T-helper 2 cell treated with Interferon-gamma antibody and Interleukin-4, amounts not matched to agents 100 ng/mL and 5 ng/mL, for 36 hours (primary cell): ENCODE measurements around the gene MSH3. TPM values are rescaled to one million over a fixed set of nuclear protein-coding genes. Genes with fewer than 3 reads are reported as not detected.
"Not testable (repeated sequence)": the region's sequence is repeated elsewhere in the genome, so short reads cannot be mapped to it uniquely, and the experiment has no call there.

Experiments used
- intact Hi-C: fragments of 100-400 bp; cut with micrococcal nuclease; formaldehyde crosslinking; loops from one replicate; pipeline ENCODE4 v1.15.1; 2023
- total RNA-seq: library from RNA; stranded (reverse); gene quantifications from 2 replicates; pipeline ENCODE4 v1.2.3, GENCODE V29; 2022

The MSH3 gene
- total RNA-seq, 1 donor from 2014 or later: 20.8 TPM

- intact Hi-C loops: not testable (repeated sequence)
Observed at GRCh38 chr5:80783751-80784150, 129.3 kb downstream of the MSH3 start.

GRCh38 chr5:80784451-80784850 lies 130.0 kb downstream of the MSH3 start:
- intact Hi-C loops: no loop called here

GRCh38 chr5:80789319-80790016 lies 135.0 kb downstream of the MSH3 start:
- intact Hi-C loops: not testable (repeated sequence)

DNA sequence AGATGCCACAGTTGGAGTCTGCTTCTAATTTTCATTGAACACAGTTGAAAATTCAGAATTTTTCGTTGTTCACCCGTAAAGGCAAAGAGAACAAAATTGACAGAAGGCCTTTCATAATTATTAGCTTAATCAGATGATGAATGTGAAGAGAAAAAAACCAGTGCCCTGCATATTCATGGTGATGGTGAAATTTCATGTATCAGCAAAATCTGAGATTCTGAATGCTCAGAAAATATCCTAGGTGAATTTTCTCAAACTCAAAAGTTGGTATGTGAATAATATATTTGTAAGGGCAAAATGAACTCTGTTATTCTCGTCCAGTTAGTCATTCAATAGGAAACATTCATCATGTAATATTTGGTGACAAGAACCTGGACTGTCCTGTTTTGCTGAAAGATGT lies 136.2 kb downstream of the MSH3 start:
- intact Hi-C loops: no loop called here

GRCh38 chr5:80793354-80793753 lies 138.9 kb downstream of the MSH3 start:
- intact Hi-C loops: no loop called here

DNA sequence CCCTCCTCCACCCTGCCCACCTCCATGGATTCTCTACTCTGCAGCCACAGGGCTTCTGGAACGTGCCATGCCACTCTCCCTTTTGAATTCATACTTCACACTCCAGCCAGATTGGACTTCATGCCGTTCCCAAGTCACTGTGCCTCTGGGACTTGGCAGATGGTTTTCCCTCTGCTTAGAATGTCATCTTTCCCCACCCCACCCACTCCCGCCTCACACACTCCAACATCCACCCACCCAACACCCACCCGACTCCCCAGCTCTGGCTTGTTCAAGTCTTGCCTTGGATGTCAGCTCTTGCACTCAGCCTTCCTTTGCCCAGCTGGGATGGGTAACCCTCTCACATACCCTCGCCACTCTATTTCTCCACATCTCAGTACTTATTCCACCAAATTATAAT lies 142.4 kb downstream of the MSH3 start:
- intact Hi-C loops: no loop called here

- intact Hi-C loops: no loop called here
Observed at GRCh38 chr5:80797428-80798024, 143.1 kb downstream of the MSH3 start.

- intact Hi-C loops: no loop called here
Observed at GRCh38 chr5:80798166-80798565, 143.7 kb downstream of the MSH3 start.

DNA sequence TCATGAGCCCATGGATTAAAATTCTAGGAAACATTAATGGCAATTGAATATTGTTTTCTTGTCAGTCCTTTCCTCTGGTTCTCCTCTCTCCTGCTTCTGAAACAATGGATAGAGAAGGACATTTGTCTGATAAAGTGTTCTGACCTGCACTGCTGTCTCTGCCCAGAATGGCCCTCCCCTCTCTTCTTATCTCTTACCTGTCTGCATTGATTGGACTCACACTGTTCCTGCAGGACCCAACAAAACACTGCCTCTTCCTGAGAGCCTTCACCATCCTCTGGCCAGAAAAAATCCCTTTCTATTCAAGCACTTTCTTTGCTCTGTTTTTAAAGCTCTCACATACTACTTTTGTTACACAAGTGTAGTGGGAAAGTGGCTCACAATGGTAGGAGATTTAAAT lies 144.2 kb downstream of the MSH3 start:
- intact Hi-C loops: no loop called here

DNA sequence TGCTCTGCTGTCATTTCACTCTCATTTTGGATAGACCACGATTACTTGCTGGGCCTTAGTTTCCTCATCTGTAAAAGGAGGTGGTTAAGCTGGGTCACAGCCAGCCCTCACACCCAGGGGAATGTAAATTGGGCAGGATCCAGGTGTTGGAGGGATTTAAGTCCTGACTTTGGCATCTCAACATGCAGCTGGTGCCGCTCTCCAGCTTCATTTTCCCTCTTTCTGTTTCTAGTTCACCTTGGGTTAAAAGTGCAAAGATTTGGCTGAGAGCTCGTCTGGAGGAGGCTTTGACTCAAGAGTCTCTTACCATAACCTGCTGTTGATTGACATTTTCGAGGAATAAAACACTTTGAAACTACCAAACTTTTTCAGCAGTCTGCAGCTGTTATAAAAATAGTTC lies 144.6 kb downstream of the MSH3 start:
- intact Hi-C loops: no loop called here

- intact Hi-C loops: no loop called here
Observed at GRCh38 chr5:80799573-80799972, 145.1 kb downstream of the MSH3 start.

DNA sequence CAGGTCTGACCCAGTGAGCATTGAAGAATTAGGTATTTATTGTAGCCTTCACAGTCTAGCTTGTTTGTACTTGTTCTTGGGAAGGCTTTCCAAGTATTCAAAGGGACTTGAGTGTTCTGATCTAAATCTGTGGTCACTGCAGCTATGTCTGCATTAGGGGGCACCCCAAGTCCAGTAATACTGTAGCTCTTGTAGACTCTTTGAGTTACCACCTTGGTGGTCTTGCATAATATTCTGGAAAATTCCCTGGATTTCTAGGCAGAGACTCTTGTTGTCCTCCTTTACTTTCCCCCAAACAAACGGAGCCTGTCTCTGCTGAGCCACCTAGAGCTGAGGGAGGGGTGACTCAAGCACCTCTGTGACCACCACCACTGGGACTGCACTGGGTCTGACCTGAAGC lies 149.9 kb downstream of the MSH3 start:
- intact Hi-C loops: no loop called here

DNA sequence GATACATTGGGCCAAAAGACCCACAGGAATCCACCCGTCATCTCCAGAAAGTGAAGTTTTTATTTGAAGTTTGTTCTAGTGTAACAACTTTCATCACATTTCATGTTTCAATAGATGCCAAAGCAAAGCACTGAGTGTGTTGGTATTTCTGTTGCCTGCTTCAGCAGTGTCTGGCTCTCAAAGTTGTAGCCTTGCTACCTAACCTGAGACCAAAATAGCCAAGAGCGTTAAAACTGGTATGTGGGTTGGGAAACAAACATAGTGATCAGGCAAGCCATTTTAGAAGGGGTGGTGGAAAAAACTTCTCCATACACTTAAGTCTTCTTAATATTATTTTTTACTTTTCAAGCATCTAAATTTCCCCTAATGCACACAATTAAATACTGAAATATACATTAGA lies 150.6 kb downstream of the MSH3 start:
- intact Hi-C loops: no loop called here

- intact Hi-C loops: no loop called here
Observed at GRCh38 chr5:80806929-80807328, 152.5 kb downstream of the MSH3 start.

GRCh38 chr5:80809451-80809850 lies 155.0 kb downstream of the MSH3 start:
- intact Hi-C loops: no loop called here

- intact Hi-C loops: no loop called here
Observed at GRCh38 chr5:80810425-80810824, 156.0 kb downstream of the MSH3 start.

- intact Hi-C loops: no loop called here
Observed at GRCh38 chr5:80816590-80816989, 162.1 kb downstream of the MSH3 start.

DNA sequence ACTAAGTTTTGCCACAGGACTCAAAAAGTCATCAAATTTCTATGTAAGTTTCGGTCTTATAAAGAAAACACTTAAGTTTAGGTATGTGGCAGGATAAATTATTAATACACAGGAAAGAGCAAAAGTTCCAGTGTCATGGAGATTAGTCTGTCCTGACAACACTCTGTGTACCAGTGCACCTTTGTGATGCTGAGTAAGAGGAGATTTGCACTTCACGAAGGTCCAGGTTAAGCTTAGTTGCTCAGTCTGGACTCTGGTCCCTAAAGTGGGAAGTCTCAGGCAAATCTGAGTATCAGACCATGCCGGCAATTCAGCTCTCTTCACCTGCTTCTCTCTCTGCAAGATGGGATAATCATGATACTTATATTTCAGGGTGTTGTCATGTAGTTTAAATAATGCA lies 166.2 kb downstream of the MSH3 start:
- intact Hi-C loops: no loop called here

DNA sequence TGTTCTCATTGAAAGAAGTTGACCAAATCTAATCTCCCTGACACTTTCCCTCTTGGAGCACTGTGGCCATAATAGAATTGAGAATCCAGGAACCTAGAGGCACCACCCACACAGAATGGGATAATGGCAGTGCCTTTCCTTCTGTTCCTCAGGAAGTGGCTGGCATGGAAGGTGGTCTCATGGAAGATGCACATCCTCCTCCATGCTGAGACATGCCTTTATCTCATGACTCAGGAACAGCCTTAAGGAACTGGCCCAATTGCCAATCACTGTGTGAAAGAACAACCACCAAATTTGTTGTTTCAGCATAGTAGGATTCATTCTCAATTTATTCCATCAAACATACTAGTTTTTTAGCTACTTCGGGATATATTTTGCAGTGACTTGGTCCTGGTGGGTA lies 168.2 kb downstream of the MSH3 start:
- intact Hi-C loops: no loop called here

DNA sequence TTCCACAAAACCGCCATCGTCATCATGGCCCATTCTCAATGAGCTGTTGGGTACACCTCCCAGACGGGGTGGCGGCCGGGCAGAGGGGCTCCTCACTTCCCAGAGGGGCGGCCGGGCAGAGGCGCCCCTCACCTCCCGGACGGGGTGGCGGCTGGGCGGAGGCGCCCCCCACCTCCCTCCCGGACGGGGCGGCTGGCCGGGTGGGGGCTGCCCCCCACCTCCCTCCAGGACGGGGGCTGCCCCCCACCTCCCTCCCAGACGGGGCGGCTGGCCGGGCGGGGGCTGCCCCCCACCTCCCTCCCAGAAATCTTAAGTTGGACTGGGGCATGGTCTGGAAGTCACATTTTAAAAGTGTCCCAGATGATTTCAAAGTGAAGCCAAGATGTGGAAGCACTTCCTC lies 169.7 kb downstream of the MSH3 start:
- intact Hi-C loops: not testable (repeated sequence)

DNA sequence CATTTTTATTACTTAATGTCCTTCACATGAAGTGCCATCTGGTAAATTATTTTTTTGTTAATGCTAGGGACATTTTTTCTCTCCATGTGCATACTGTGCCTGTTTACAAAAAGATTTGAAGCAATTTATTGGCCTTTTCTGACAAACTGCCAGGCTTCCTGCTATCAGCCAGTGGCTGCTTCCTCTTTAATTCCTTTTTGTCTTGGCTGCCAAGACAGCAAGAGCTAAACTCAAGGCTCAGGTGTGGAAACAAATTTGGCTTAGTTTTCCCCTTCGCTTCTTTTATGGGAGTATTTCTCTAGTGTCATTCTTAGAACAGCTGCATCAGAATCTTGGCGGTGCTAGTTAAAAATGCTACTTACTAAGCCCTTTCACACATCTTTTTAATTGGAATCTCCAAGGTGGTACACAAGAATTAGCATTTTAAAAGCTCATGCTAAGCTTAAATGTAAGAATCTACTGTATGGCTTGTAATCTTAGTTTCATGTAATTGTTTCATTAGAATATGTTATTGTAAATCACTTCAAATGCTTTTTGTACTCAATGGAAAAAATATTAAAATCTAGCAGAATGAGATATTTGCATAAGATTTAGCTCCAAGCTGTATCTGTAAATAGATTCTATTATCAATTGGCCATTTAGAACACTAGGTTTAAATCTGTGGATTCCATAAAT lies 171.5 kb downstream of the MSH3 start:
- intact Hi-C loops: no loop called here

GRCh38 chr5:80834710-80835109 lies 180.3 kb downstream of the MSH3 start:
- intact Hi-C loops: no loop called here

- intact Hi-C loops: no loop called here
Observed at GRCh38 chr5:80835128-80835527, 180.7 kb downstream of the MSH3 start.
